Adrenal gland (tissue), 12 donors: ENCODE measurements around the gene KRT6C. TPM values are rescaled to one million over a fixed set of nuclear protein-coding genes. Genes with fewer than 3 reads are reported as not detected.

ENCODE experiments used
- DNase-seq, 7 donors: peaks; one replicate each; pipeline ENCODE4 v3.0.0-alpha.2; 2019 to 2020
- H3K27ac ChIP-seq, 5 donors: fragments of 200-600 bp; sonication (generic) in 4 of 5; 1 replicate in 3 of 5; 2 replicates in 2 of 5; pipeline versions ENCODE4 v1.5.1 to v1.8.0; 2016 to 2020; ENCODE audit warnings: mild to moderate bottlenecking in 1 of 5
- H3K27me3 ChIP-seq: fragments of 200-600 bp; 2 replicates; pipeline ENCODE4 v1.8.0; 2021
- H3K36me3 ChIP-seq, 2 donors: fragments of 200-600 bp; replicated peaks in 1 of 2; 1 replicate in 1 of 2; 2 replicates in 1 of 2; pipeline versions ENCODE4 v1.5.1 to v1.8.0; 2018 to 2022
- H3K4me1 ChIP-seq, 2 donors: fragments of 200-600 bp; replicated peaks in 1 of 2; 1 replicate in 1 of 2; 2 replicates in 1 of 2; pipeline versions ENCODE4 v1.5.1 to v1.8.0; 2018 to 2021
- H3K4me3 ChIP-seq, 4 donors: fragments of 200-600 bp; sonication (generic) in 3 of 4; one replicate each; pipeline ENCODE4 v1.5.1; 2016 to 2018
- H3K9me3 ChIP-seq, 3 donors: fragments of 200-600 bp; sonication (generic) in 1 of 3; replicated peaks in 1 of 3; 1 replicate in 2 of 3; 2 replicates in 1 of 3; pipeline versions ENCODE4 v1.5.1 to v1.8.0; 2016 to 2021
- POLR2A ChIP-seq, 2 donors: fragments of 450-650 bp; IDR thresholded peaks; one replicate each; pipeline ENCODE4 v1.6.1; 2017; ENCODE audit warnings: antibody characterized with exemption in 2 of 2, mild to moderate bottlenecking in 2 of 2, moderate library complexity in 1 of 2
- WGBS, 4 donors: extraction: QIAGEN DNeasy Blood & Tissue Kit in 2 of 4; methylation state at CpG; one replicate each; pipeline versions ENCODE4 v1.1.5 to v1.1.7; 2013 to 2017; 5-methylcytosine and 5-hydroxymethylcytosine counted together
- intact Hi-C, 2 donors: fragments of 100-400 bp; cut with DNase I; formaldehyde crosslinking; loops; one replicate each; pipeline versions ENCODE4 v1.14.1 to v1.15.0; 2022 to 2023
- polyA plus RNA-seq, 3 donors: library from polyadenylated mRNA; stranded (reverse); fragments of 200-250 nt in 2 of 3; fragments of 350-450 nt in 1 of 3; fragmentation: Illumina TruSeq in 1 of 3; extraction: RNeasy Lipid Tissue Mini Kit (QIAGEN cat#74804) in 1 of 3; gene quantifications; one replicate each; pipeline ENCODE4 v1.2.3, GENCODE V29; 2013 to 2014
- total RNA-seq, 9 donors: library from RNA; depleted of rRNA in 4 of 9; stranded (reverse); fragments of >200 nt in 4 of 9; fragments of 120-200 nt in 1 of 9; fragmentation: NEBNext Ultra II Directional in 1 of 9; extraction: Animal tissue kit (Norgen Biotek cat#: 25700) in 1 of 9; gene quantifications; one replicate each; pipeline versions ENCODE4 v1.1.0 to v1.2.4, GENCODE V29; 2013 to 2023
- TF ChIP-seq, protein P1 (sequence below), 6 experiments: fragments of 450-650 bp in 4 of 6; fragments of 200-600 bp in 2 of 6; sonication (generic) in 1 of 6; IDR thresholded peaks; 1 replicate in 5 of 6; 2 replicates in 1 of 6; pipeline versions ENCODE4 v1.5.1 to v1.8.0; 2016 to 2021; ENCODE audit warnings: antibody characterized with exemption in 6 of 6, mild to moderate bottlenecking in 2 of 6, moderate library complexity in 1 of 6
- donor health status: healthy with polysubstance abuse.
- donor health status: Bipolar disorder and iron deficiency.
- donor health status: DM: yes; HTN: yes; CAD: no.
- donor health status: DM: no; HTN: no; CAD: no.
- donor health status: DM: no; HTN: no; CAD: no.
- donor health status: DM: yes; HTN: yes; CAD: no.

KRT6C gene
- total and polyA plus RNA-seq, 12 donors: 0.17 to 0.28 TPM; not detected in 10

DNA sequence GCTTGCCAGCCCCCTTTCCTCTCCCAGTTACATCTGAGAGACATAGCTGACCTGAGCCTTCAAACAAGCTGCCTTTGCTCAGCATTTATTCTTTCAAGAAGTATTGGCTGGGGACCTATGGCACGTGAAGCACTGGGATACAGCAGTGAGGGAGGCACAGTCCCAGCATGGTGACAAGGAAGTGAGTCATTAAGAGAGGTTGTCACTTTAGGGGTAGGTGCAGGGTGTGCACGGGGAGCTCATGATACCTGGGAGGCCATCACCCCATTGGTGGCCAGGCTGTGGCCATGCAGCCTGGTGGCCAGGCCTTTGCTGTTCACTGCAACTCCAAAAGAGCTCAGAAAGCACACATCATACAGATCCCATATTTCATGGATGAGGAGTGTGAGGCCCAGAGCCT lies 33.8 kb downstream of the KRT6C start:
- H3K4me3 ChIP-seq: no peak overlapping the region
- H3K27me3 ChIP-seq: no peaks in the 10 kb centered on the region
- TF ChIP-seq, protein P1, sequence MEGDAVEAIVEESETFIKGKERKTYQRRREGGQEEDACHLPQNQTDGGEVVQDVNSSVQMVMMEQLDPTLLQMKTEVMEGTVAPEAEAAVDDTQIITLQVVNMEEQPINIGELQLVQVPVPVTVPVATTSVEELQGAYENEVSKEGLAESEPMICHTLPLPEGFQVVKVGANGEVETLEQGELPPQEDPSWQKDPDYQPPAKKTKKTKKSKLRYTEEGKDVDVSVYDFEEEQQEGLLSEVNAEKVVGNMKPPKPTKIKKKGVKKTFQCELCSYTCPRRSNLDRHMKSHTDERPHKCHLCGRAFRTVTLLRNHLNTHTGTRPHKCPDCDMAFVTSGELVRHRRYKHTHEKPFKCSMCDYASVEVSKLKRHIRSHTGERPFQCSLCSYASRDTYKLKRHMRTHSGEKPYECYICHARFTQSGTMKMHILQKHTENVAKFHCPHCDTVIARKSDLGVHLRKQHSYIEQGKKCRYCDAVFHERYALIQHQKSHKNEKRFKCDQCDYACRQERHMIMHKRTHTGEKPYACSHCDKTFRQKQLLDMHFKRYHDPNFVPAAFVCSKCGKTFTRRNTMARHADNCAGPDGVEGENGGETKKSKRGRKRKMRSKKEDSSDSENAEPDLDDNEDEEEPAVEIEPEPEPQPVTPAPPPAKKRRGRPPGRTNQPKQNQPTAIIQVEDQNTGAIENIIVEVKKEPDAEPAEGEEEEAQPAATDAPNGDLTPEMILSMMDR (IDR thresholded peaks at IDR 0.05): no peak
- no peak for TF ChIP-seq POLR2A (IDR thresholded peaks at IDR 0.05)
- intact Hi-C loops: no loop called here
- WGBS, 4 donors: 63 to 84% (median 70%) methylated on average over 2 of the region's 2 CpGs
- no peaks in the 10 kb centered on the region for H3K36me3 ChIP-seq
- no peaks in the 10 kb centered on the region for H3K9me3 ChIP-seq
- no peak for DNase-seq
- no peaks in the 10 kb centered on the region for H3K4me1 ChIP-seq
- no peak overlapping the region for H3K27ac ChIP-seq

DNA sequence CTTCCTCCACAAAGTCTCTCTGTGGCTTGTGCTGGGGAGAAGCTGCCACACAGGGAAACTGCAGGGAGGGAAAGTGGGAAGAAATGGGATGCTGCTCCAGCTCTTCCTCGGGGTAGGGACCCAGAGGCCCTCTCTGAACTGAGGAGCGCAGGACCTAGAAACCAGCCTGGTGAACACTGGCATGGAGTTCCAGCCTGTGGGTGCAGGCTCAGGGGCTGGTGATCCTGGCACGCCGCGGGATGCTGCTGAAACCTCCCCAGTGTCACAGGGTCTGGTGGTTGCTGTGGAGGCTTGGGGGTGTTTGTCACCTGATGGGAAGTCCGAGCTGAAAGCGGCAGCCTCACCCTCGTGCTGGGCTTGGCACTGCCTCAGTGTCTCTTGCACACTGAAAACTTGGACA lies 34.2 kb downstream of the KRT6C start:
- Histone ChIP-seq H3K4me3 (no peak overlapping the region), H3K27ac (no peak overlapping the region), H3K9me3 (no peaks in the 10 kb centered on the region), H3K4me1 (no peaks in the 10 kb centered on the region), H3K27me3 (no peaks in the 10 kb centered on the region), H3K36me3 (no peaks in the 10 kb centered on the region)
- intact Hi-C loops: no loop called here
- 65 to 79% (median 71%) methylated on average over 7 to 8 of the region's 8 CpGs for WGBS, 4 donors
- TF ChIP-seq POLR2A (IDR thresholded peaks at IDR 0.05): no peak
- TF ChIP-seq, protein P1 (IDR thresholded peaks at IDR 0.05): no peak
- DNase-seq: no peak

DNA sequence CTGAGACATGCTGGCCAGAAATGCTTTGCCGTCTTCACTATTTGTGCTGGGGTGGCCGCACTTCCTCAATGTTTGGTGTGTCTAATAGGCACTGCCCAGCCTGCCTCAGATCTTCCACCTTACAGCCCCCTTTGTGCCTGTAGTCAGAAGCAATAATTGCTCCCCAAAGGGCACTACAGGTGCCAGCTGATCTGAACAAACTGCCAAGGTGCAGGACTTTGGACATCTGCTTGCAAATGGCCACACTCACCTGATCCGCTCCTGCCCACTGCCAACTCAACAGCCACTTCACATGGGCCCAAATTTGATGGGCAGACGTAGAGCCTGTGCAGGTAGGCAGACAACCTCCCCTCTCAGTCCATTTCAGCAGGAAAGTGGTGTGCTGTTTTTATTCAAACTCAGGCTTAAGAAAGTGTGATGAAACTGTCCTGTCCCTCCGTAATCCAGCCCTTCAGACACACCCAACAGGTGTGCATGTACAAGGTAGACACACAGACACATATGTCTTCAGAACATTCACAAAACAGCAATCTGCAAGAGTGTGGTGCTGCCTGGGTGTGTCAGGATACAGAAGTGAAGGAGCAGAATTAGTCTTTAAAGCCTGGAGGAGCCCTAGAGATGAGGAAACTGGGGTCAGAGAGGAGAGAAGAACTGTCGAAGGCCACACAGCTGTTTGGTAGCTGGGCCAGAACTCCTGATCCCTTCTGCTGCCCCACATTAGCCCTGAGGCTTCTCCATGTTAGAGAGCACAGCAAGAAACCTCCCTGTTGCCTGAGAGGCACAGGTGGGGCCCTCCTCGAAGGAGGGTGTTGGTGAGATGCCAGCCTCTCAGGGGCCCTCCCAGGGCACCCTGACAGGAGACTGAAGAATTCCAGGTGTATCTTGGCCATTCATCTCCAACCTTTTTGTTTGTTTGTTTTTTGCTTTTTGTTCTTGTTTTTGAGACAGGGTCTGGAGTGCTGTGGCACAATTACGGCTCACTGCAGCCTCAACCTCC lies 35.0 kb downstream of the KRT6C start:
- TF ChIP-seq, protein P1 (IDR thresholded peaks at IDR 0.05): no peak
- TF ChIP-seq POLR2A (IDR thresholded peaks at IDR 0.05): no peak
- no peaks in the 10 kb centered on the region for H3K9me3 ChIP-seq
- intact Hi-C loops: no loop called here

DNA sequence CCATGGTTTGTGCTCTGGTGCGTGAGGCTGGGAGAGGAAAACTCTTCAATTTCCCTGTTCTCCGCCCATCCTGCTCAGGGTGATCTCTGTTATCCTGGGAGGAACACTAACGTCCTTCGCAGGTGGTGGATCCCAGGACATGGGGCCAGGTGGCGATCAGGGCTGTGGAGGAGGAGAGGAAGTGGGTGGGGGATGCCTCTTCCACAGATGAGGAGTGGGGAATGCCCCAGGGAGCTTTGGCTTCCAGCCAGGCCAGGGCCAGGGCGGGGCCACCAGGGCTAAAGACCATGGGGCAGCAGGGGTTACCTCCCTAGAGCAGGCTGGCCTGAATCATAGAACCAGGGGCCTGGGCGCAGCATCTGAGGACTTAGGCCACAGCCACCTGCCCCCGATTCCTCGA lies 36.1 kb downstream of the KRT6C start:
- Histone ChIP-seq H3K4me1 (no peaks in the 10 kb centered on the region), H3K4me3 (no peak overlapping the region), H3K36me3 (no peaks in the 10 kb centered on the region), H3K9me3 (no peaks in the 10 kb centered on the region), H3K27ac (no peak overlapping the region), H3K27me3 (no peaks in the 10 kb centered on the region)
- WGBS, 4 donors: 69 to 78% (median 72%) methylated on average over 5 to 9 of the region's 9 CpGs
- TF ChIP-seq, protein P1 (IDR thresholded peaks at IDR 0.05): no peak
- no peak for DNase-seq
- intact Hi-C loops: no loop called here

More for the DNA sequence above, 35.0 kb downstream of the KRT6C start:
- no peaks in the 10 kb centered on the region for H3K4me1 ChIP-seq
- H3K36me3 ChIP-seq: no peaks in the 10 kb centered on the region
- no peak for DNase-seq
- WGBS, 4 donors: 81 to 89% (median 86%) methylated on average over 6 to 8 of the region's 8 CpGs
- H3K4me3 ChIP-seq: no peak overlapping the region
- H3K27ac ChIP-seq: no peak overlapping the region
- no peaks in the 10 kb centered on the region for H3K27me3 ChIP-seq
